HG03342 (cell line): ENCODE data around the gene UBAP1L.

ENCODE experiments used
- ATAC-seq: cut with Tn5 transposase; IDR thresholded peaks from one replicate; pipeline ENCODE4 v1.9.1; 2021; ENCODE audit warnings: mild to moderate bottlenecking, moderate library complexity; ENCODE audit not compliant: unreplicated experiment

UBAP1L gene

GRCh38 chr15:65067645-65068402 is 47.2 kb downstream of the UBAP1L start, which contains the start of gene RASL12:
TSS of gene RASL12 (minus strand) at chr15:65067991. CDS start at chr15:65067835, 156 bp downstream.
- no peak for ATAC-seq

- no peak for ATAC-seq
Measured at GRCh38 chr15:65067317-65067644, 47.7 kb downstream of the UBAP1L start.

GRCh38 chr15:65066635-65067316 is 48.2 kb downstream of the UBAP1L start:
- no peak for ATAC-seq

- ATAC-seq: no peak
Measured at GRCh38 chr15:65066001-65066634, 48.9 kb downstream of the UBAP1L start.

GRCh38 chr15:65062726-65063125 is 52.3 kb downstream of the UBAP1L start:
- no peak for ATAC-seq

GRCh38 chr15:65062061-65062460 is 52.9 kb downstream of the UBAP1L start:
- ATAC-seq: no peak

- ATAC-seq: no peak
Measured at GRCh38 chr15:65060641-65061397, 54.2 kb downstream of the UBAP1L start.

GRCh38 chr15:65059931-65060596 is 54.9 kb downstream of the UBAP1L start:
- ATAC-seq: no peak

- ATAC-seq: no peak
Measured at GRCh38 chr15:65059369-65059750, 55.6 kb downstream of the UBAP1L start.

- ATAC-seq: no peak
Measured at GRCh38 chr15:65058394-65059368, 56.3 kb downstream of the UBAP1L start.

GRCh38 chr15:65057549-65057940 is 57.5 kb downstream of the UBAP1L start:
- ATAC-seq: no peak

- ATAC-seq: no peak
Measured at GRCh38 chr15:65056868-65057548, 58.0 kb downstream of the UBAP1L start.

GRCh38 chr15:65056106-65056505 is 58.9 kb downstream of the UBAP1L start:
- ATAC-seq: no peak

GRCh38 chr15:65055201-65055870 is 59.7 kb downstream of the UBAP1L start:
- ATAC-seq: no peak

- ATAC-seq: no peak
Measured at GRCh38 chr15:65054333-65055200, 60.4 kb downstream of the UBAP1L start.

- no peak for ATAC-seq
Measured at GRCh38 chr15:65052956-65053355, 62.0 kb downstream of the UBAP1L start.

- ATAC-seq: no peak
Measured at GRCh38 chr15:65051266-65051665, 63.7 kb downstream of the UBAP1L start.

GRCh38 chr15:65050270-65050669 is 64.7 kb downstream of the UBAP1L start:
- ATAC-seq: no peak
